ENCODE data around the gene MLH1. TPM values are rescaled to one million over a fixed set of nuclear protein-coding genes. Genes with fewer than 3 reads are reported as not detected.

Gene MLH1
- total and polyA plus RNA-seq, 9 donors, result 14.1 to 44.3 (median 21.4) TPM

GRCh38 chr3:36956155-36956554 is 37.2 kb upstream of the MLH1 start:
- Histone ChIP-seq H3K27me3 (no peaks in the 10 kb centered on the region), H3K4me1 (ENCODE audit: insufficient read depth) (no peaks in the 10 kb centered on the region), H3K4me3 (no peak overlapping the region), H3K27ac (no peak overlapping the region), H3K9me3 (no peaks in the 10 kb centered on the region), H3K36me3 (no peaks in the 10 kb centered on the region)
- TF ChIP-seq EP300 (IDR thresholded peaks at IDR 0.05) (no peak), CTCF (IDR thresholded peaks at IDR 0.05) (no peak), POLR2A (IDR thresholded peaks at IDR 0.05) (no peak)
- WGBS, 3 donors, result 78 to 91% (median 86%) methylated on average over 3 of the region's 3 CpGs
- no peak for DNase-seq
- intact Hi-C loops (cut with DNase I), result loop anchor here (5.0 to 10.0 kb wide), 3 partner anchors 219 to 229 kb away; no protein-coding TSS in a partner anchor

- Histone ChIP-seq H3K27ac (no peak overlapping the region), H3K4me3 (no peak overlapping the region), H3K4me1 (ENCODE audit: insufficient read depth) (no peaks in the 10 kb centered on the region), H3K9me3 (no peaks in the 10 kb centered on the region), H3K36me3 (no peaks in the 10 kb centered on the region), H3K27me3 (no peaks in the 10 kb centered on the region)
- 82 to 92% (median 89%) methylated on average over 1 of the region's 1 CpG for WGBS, 3 donors
- no peak for DNase-seq
- intact Hi-C loops (cut with DNase I), result loop anchor here (5.0 to 10.0 kb wide), 3 partner anchors 220 to 230 kb away; no protein-coding TSS in a partner anchor
- TF ChIP-seq POLR2A (IDR thresholded peaks at IDR 0.05) (no peak), EP300 (IDR thresholded peaks at IDR 0.05) (no peak), CTCF (IDR thresholded peaks at IDR 0.05) (no peak)
Observed at GRCh38 chr3:36957063-36957462, 36.3 kb upstream of the MLH1 start.

- DNase-seq, result no peak
- H3K4me3 ChIP-seq, result peak overlapping the region; percentile 12
- H3K9me3 ChIP-seq, result no peaks in the 10 kb centered on the region
- intact Hi-C loops (cut with DNase I), result loop anchor here (5.0 to 10.0 kb wide), 3 partner anchors 221 to 231 kb away; no protein-coding TSS in a partner anchor
- no peak for TF ChIP-seq POLR2A (IDR thresholded peaks at IDR 0.05)
- TF ChIP-seq EP300 (IDR thresholded peaks at IDR 0.05), result no peak
- TF ChIP-seq CTCF (IDR thresholded peaks at IDR 0.05), result no peak
- H3K4me1 ChIP-seq (ENCODE audit: insufficient read depth), result no peaks in the 10 kb centered on the region
- H3K27me3 ChIP-seq, result no peaks in the 10 kb centered on the region
- no peak overlapping the region for H3K27ac ChIP-seq
- WGBS, 3 donors, result 6 to 9% (median 7%) methylated on average over 3 of the region's 3 CpGs
- H3K36me3 ChIP-seq, result no peaks in the 10 kb centered on the region
Observed at GRCh38 chr3:36957862-36958686, 35.2 kb upstream of the MLH1 start.

GRCh38 chr3:36959821-36960220 is 33.5 kb upstream of the MLH1 start:
- Histone ChIP-seq H3K36me3 (no peaks in the 10 kb centered on the region), H3K27ac (no peak overlapping the region), H3K9me3 (no peaks in the 10 kb centered on the region), H3K4me3 (no peak overlapping the region), H3K4me1 (ENCODE audit: insufficient read depth) (no peaks in the 10 kb centered on the region), H3K27me3 (no peaks in the 10 kb centered on the region)
- intact Hi-C loops (cut with DNase I), result loop anchor here (5.0 to 10.0 kb wide), 3 partner anchors 223 to 233 kb away; no protein-coding TSS in a partner anchor
- WGBS, 3 donors, result 29 to 48% (median 40%) methylated on average over 2 of the region's 2 CpGs
- DNase-seq, result no peak
- TF ChIP-seq EP300 (IDR thresholded peaks at IDR 0.05) (no peak), CTCF (IDR thresholded peaks at IDR 0.05) (no peak), POLR2A (IDR thresholded peaks at IDR 0.05) (no peak)

Data from ovary (tissue), 9 donors.